MG63 (cell line): ENCODE data around the gene MAP7. TPM values are rescaled to one million over a fixed set of nuclear protein-coding genes. Genes with fewer than 3 reads are reported as not detected.
A peak's percentile ranks its signal among the peaks of the same experiment; 100 is the strongest.

Source experiments
- DNase-seq: peaks from one replicate; pipeline ENCODE4 v3.0.0-alpha.2; 2020
- H3K27me3 ChIP-seq: fragments of 250-450 bp; sonication (Bioruptor Pico); 2 replicates; pipeline ENCODE4 v1.5.1; 2020; ENCODE audit warnings: mild to moderate bottlenecking, moderate library complexity
- H3K36me3 ChIP-seq: fragments of 250-450 bp; sonication (Bioruptor Pico); 2 replicates; pipeline ENCODE4 v1.5.1; 2020; ENCODE audit warnings: mild to moderate bottlenecking, moderate library complexity
- H3K4me3 ChIP-seq: fragments of 250-450 bp; sonication (Bioruptor Pico); 2 replicates; pipeline ENCODE4 v1.5.1; 2020; ENCODE audit warnings: mild to moderate bottlenecking, moderate library complexity
- H3K9me3 ChIP-seq: fragments of 250-450 bp; sonication (Bioruptor Pico); 2 replicates; pipeline ENCODE4 v1.5.1; 2020; ENCODE audit warnings: mild to moderate bottlenecking, moderate library complexity
- total RNA-seq: library from RNA; depleted of rRNA; stranded (reverse); fragments of >200 nt; shearing (Covaris generic); gene quantifications from 2 replicates; pipeline ENCODE4 v1.2.3, GENCODE V29; 2014; ENCODE audit warnings: low replicate concordance

Gene MAP7
- total RNA-seq, 1 experiment from 2014 or later = not detected

DNA sequence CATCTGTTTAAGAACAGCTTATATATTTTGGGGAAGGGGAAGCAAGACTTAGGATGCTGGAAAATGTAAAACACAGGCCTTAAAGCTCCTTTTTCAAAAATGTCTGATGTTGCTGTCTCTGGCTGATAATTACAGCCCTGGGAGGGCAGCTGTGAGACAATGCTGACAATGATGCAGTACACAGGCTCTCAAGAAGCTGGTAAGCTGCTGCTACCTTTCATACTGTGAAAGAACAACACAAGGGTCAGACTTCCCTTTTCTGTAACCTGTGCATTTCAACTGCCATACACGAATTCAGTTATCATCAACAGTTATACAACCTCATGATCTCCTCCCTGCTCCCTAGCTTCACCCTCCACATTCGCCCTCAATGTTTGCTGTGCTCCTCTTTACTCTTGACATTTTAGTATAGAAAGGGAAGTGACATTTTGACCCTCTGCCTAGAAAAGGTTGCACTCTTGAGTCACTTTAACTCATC, 25.2 kb downstream of the MAP7 start:
- H3K9me3 ChIP-seq = no peaks in the 10 kb centered on the region
- no peak for DNase-seq

DNA sequence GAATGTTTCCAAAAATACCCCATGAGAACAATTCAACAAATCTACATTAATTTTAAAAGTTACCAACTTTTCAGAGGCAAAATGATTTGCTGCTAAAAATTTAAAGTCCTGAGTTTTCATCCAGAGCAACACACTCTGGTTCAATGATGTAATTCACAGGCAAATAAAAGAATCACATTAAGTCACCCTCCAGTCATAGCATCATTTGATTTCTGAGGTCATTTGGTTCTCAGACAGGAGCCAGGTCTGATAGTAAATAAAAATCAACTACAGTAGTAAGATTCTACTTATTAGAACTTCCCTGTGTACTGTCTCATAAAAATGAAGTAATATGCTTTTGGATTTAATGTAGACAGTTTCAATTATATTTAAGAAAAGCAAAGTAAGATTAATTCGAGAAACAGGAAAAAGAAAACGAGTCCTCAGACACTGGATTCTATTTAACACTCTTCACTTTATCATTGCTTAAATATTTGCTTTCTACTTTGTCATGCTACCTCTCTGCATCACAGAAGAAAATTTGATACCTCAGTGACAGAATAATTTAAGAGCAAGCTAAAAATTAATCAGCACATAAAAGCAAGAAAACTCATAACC, 25.8 kb downstream of the MAP7 start:
- no peaks in the 10 kb centered on the region; the same call in 1 of the 2 replicates for H3K27me3 ChIP-seq
- H3K9me3 ChIP-seq = no peaks in the 10 kb centered on the region
- no peak for DNase-seq
- H3K4me3 ChIP-seq = no peak overlapping the region
- H3K36me3 ChIP-seq = no peaks in the 10 kb centered on the region

More for the DNA sequence above, 25.2 kb downstream of the MAP7 start:
- no peak overlapping the region for H3K4me3 ChIP-seq
- no peaks in the 10 kb centered on the region for H3K36me3 ChIP-seq
- H3K27me3 ChIP-seq = no peaks in the 10 kb centered on the region; the same call in 1 of the 2 replicates

DNA sequence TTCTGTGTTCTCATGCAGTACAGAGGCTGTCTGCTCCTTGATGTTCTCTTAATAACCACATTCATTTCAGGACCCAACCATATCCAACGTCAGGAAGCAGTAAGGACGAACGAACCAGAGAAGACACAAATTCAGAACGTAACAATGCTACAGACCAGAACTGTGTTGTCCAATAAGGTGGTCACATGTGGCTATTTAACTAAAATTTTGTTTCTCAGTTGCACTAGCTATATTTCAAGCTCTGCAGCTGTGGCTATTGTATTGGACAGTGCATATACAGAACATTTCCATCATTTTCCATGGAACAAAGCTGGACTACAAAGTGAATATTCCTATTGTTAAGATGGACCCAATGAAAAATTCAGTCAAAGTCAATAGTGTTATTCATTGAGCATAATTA, 27.0 kb downstream of the MAP7 start:
- no peak for DNase-seq
- Histone ChIP-seq H3K9me3 (no peaks in the 10 kb centered on the region), H3K27me3 (peaks cover 2% of the 10 kb centered on the region; the same call in 1 of the 2 replicates), H3K36me3 (no peaks in the 10 kb centered on the region), H3K4me3 (no peak overlapping the region)

DNA sequence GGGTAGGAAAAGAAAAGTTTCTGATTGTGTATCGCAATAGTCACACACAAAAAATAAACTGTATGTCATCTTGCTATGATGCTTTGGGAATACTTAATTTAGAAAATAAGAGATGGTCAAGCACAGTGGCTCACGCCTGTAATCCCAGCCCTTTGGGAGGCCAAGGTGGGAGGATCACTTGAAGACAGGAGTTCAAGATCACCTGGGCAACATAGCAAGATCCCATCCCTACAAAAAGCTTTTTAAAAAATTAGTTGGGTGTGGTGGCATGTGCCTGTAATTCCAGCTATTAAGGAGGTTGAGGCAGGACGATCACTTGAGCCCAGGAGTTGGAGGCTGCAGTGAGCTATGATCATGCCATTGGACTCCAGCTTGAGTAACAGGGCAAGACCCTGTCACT, 27.6 kb downstream of the MAP7 start:
- Histone ChIP-seq H3K36me3 (no peaks in the 10 kb centered on the region), H3K4me3 (no peak overlapping the region), H3K9me3 (no peaks in the 10 kb centered on the region), H3K27me3 (peaks cover 2% of the 10 kb centered on the region; the same call in 1 of the 2 replicates)
- no peak for DNase-seq

DNA sequence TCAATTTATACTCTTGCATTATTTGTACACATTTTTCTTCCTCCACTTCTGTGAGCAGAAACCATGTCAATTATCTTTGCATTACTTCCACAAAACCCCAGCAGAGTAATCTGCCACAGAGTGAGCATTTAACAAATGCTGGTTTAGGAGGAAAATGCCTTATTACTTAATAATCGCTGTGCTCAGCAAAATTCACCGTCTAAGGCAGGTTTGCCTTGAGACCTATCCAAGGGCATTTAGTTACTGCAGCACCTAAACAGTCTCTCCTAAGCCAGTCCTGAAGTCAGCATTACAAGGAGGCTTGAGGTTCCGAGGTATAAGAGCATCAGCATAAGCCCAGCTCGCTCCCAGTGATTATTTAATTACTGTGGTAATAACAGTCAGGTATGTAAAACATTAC, 28.3 kb downstream of the MAP7 start:
- H3K27me3 ChIP-seq = peaks cover 2% of the 10 kb centered on the region; the same call in 1 of the 2 replicates
- no peaks in the 10 kb centered on the region for H3K9me3 ChIP-seq
- no peak overlapping the region for H3K4me3 ChIP-seq
- no peaks in the 10 kb centered on the region for H3K36me3 ChIP-seq
- no peak for DNase-seq

DNA sequence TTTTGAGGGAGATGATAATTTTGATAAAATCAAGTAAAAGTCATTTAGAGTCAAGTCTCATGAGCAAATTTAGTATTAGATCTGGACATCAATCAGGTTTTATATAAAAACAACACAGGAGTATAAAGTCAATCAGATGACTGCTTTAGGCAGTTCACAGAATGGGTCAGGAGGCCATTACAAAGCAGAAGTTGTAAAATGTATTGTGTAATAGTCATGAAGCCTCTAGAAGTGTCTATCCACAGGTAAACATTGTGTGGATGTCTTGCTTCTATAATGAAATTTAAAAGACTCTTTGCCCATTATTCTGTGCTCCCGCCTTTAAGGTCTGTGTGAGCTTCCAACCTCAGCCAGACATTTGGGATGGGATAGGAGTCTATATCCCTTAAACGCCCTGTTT, 28.8 kb downstream of the MAP7 start:
- Histone ChIP-seq H3K4me3 (no peak overlapping the region), H3K27me3 (peaks cover 2% of the 10 kb centered on the region; the same call in 1 of the 2 replicates), H3K36me3 (no peaks in the 10 kb centered on the region), H3K9me3 (no peaks in the 10 kb centered on the region)
- DNase-seq = no peak

DNA sequence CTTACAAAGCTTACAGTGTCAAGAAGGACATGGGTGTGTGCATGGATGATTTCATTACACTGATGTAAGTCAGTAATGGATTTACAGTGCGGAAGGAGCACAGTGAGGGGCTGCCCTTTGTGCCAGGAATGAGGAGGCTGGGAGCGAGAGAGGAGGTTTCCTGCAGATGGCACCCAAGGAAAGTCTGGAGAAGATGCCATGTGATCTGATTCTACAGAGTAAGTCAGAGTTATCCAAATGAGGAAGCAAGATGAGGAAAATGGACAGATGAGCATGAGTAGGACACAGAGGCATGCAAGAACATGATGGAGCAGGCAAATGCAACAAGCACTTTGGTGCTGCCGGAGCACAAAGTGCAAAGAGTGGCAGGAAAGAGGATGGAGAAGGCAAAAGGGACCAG, 29.7 kb downstream of the MAP7 start:
- no peak for DNase-seq
- H3K4me3 ChIP-seq = no peak overlapping the region
- H3K9me3 ChIP-seq = no peaks in the 10 kb centered on the region
- H3K27me3 ChIP-seq = peaks cover 2% of the 10 kb centered on the region; the same call in 1 of the 2 replicates
- no peaks in the 10 kb centered on the region for H3K36me3 ChIP-seq

DNA sequence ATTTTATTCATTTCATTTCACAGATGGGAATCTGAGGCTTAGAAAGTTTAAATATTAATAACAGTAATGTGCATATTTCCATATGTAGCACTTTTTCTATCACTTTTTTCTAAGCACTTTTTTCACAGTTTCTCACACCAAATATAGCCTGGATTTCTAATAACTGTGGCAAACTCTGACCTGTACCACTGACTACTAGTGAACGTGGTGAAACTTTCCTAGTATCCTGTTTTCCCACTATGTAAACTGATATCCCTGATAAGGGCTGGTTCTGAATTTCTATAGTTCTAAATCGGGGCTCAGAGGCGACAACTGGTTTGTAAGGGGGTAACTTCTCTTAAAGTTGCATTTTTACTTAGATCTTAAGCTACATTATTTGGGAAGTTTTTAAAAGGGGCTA, 32.6 kb downstream of the MAP7 start:
- no peak for DNase-seq

DNA sequence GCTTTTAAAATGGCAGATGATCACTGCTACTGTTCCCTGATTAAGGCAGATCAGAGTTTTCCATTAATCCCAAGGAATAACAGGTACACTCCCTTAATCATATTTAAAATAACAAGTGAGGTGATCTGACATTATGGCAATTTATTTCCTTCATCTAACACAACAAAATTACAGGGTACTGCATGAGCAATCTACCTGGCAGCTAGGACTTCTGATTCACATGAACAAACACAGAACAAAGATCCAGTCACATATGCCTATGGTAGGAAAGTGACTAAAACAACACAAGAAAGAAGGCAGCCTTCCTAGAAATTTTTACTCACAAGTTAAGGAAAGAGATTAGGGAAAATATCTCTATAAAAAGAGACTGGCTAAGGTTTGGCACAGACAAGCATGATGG, 33.2 kb downstream of the MAP7 start:
- no peak for DNase-seq
- no peak overlapping the region for H3K4me3 ChIP-seq
- no peaks in the 10 kb centered on the region for H3K9me3 ChIP-seq
- no peaks in the 10 kb centered on the region for H3K36me3 ChIP-seq
- H3K27me3 ChIP-seq = peaks cover 2% of the 10 kb centered on the region; the same call in 1 of the 2 replicates

More for the DNA sequence above, 32.6 kb downstream of the MAP7 start:
- peaks cover 2% of the 10 kb centered on the region; the same call in 1 of the 2 replicates for H3K27me3 ChIP-seq
- no peak overlapping the region for H3K4me3 ChIP-seq
- H3K36me3 ChIP-seq = no peaks in the 10 kb centered on the region
- no peaks in the 10 kb centered on the region for H3K9me3 ChIP-seq

DNA sequence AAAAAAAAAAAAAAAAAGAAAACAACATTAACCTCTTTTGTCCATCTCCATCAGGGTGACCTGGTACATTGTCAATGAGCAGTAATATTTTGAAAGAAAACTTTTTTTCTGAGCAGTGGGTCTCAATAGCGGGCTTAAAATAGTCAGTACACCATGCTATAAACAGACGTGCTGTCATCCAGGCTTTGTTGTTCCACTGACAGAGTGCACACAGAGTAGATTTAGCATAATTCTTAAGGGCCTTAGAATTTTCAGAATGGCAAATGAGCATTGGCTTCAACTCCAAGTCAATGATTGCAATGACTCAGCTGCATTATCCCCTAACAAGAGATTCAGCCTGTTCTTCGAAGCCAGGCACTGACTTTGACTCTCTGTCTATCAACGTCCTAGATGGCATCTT, 35.6 kb downstream of the MAP7 start:
- no peak for DNase-seq

DNA sequence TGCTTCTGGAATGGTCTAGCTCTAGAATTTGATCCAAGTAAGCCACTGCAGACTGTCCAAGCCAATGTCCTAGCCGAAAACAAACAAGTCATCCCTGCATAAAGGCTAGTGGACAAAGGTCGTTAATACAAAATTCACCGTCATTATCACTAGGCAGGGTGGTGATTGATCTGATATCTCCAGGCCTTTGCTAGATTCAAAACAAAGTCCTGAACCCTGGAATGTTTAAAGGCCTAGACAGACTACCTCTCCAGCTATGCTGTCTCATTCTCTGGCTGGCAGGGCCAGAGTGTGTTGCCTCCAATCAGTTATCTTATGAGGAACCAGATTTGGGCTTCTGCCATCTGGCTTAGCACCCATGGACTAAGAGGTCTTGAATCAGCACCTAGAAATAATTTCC, 38.3 kb downstream of the MAP7 start:
- H3K4me3 ChIP-seq = no peak overlapping the region
- H3K36me3 ChIP-seq = no peaks in the 10 kb centered on the region
- H3K9me3 ChIP-seq = no peaks in the 10 kb centered on the region
- peaks cover 2% of the 10 kb centered on the region; the same call in 1 of the 2 replicates for H3K27me3 ChIP-seq
- DNase-seq = peak; percentile 16

More for the DNA sequence above, 35.6 kb downstream of the MAP7 start:
- Histone ChIP-seq H3K27me3 (peaks cover 2% of the 10 kb centered on the region; the same call in 1 of the 2 replicates), H3K9me3 (no peaks in the 10 kb centered on the region), H3K36me3 (no peaks in the 10 kb centered on the region), H3K4me3 (no peak overlapping the region)

DNA sequence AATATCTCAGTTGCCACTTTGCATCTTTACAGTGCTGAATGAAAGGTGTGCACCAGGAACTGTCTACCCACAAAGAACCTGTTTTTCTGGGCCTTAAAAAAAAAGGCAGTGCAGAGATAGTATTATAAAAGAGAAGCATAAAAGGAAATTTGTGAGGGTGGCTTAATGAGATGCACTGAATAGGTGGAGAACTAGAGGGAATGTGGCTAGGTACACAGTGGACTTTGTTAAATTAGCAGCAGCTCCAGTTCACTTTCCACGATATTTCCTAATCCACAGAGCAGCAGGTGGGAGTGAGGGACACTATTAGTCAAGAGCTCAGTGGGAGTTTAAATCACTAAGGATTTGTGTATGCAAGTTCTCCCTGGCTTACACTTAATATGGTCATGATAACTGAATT, 38.8 kb downstream of the MAP7 start:
- Histone ChIP-seq H3K27me3 (peaks cover 2% of the 10 kb centered on the region; the same call in 1 of the 2 replicates), H3K36me3 (no peaks in the 10 kb centered on the region)
- no peak for DNase-seq

DNA sequence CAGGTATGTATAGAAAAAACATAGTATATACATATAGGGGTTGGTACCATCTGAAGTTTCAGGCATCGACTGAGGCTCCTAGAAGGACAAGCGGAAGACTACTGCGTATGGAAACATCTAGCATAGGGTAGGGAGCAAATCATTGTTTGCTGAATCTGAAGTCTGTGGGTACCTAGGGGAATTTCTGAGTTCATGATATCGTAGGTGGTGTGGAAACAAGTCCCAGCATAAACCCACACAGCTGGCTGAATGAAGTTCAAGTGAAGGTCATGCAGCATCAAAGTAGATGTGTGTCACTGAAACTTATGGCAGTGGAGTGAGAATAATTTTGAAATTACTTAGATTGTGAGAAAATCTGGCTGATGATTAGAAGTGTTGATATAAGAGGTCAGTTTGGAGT, 39.4 kb downstream of the MAP7 start:
- H3K36me3 ChIP-seq = no peaks in the 10 kb centered on the region
- no peak overlapping the region for H3K4me3 ChIP-seq
- H3K27me3 ChIP-seq = peaks cover 2% of the 10 kb centered on the region; the same call in 1 of the 2 replicates
- no peak for DNase-seq
- no peaks in the 10 kb centered on the region for H3K9me3 ChIP-seq

More for the DNA sequence above, 38.8 kb downstream of the MAP7 start:
- H3K9me3 ChIP-seq = no peaks in the 10 kb centered on the region
- no peak overlapping the region for H3K4me3 ChIP-seq

DNA sequence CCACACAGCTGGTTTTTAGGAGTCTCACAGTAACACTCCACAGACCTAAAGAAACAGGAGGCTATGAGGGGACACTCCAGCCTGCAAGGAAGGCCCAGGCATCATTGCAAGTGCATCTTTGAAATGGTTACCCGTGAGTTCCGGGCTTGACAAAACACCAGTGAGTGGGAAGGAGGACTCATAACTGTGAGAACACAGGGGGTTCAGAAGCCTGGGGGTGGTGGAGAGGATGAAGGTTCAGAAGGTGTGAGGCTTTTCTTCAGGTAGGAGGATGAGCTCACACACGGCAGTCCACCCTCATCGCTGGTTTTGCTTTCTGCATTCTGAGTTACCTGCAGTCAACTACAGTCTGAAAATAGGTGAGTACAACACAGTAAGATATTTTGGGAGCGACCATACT, 39.9 kb downstream of the MAP7 start:
- Histone ChIP-seq H3K27me3 (peaks cover 2% of the 10 kb centered on the region; the same call in 1 of the 2 replicates), H3K36me3 (no peaks in the 10 kb centered on the region), H3K4me3 (no peak overlapping the region), H3K9me3 (no peaks in the 10 kb centered on the region)
- no peak for DNase-seq

DNA sequence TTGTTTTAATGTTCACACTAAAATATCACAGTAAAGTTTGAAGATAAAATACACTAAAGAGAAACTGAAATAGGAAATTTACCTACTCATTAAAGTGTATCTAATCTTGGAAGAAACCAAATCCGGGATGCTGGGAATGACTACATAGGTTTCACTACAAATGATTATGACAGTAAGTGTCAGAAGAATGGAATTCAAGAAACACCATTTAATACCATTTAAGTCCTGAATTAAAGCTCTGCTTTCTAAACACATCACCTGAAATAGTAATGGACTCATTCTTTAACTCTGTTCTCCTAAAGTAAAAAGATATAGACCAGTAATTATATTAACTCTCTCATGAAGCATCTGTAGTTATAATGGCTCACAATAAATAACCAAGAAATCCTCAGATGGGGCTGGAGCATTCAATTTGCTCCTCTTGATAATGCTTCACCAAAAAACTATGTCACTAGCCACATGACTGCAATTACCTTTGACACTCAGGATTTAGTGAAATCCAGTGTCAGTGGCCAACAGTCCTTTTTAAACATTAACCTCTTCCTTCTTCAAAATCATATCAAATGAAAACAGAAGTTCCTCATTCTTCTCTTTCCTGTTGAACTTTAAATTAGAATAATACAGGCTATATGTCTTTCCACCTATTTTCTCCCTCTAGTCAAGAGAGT, 41.4 kb downstream of the MAP7 start:
- DNase-seq = no peak
- Histone ChIP-seq H3K27me3 (peaks cover 2% of the 10 kb centered on the region; the same call in 1 of the 2 replicates), H3K9me3 (no peaks in the 10 kb centered on the region), H3K36me3 (no peaks in the 10 kb centered on the region), H3K4me3 (no peak overlapping the region)

DNA sequence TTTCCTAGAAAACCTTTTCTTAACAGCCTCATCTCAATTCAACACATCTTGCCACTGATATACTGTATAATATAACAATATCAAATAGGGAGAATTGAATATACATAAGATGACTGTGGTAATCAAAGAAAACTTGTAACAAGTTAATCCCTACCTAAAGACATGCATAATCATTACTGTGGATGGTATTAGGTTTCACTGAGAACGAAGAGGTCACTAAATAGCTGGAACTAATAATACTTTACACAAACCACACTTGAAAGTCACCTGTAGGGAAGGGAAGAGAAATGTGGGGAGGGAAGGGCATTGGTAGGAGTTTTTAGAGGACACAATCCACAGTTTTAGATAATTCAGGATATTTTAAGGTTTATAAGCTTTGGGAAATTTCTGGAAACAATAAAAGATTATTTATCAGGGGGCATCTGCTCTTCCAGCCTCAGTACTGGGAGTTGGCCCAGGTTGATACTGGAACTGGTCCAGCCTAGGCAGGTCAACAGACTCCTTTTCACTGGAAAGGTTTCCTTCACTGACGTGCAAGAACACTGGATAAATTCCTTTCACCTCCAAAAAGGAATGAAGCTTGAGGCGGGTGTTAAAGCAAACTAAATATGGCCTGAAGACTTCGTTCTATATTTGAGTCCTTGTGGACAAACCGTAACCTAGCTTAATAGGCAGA, 44.0 kb downstream of the MAP7 start:
- H3K4me3 ChIP-seq = no peak overlapping the region

More for the DNA sequence above, 44.0 kb downstream of the MAP7 start:
- H3K36me3 ChIP-seq = no peaks in the 10 kb centered on the region
- H3K9me3 ChIP-seq = no peaks in the 10 kb centered on the region
- H3K27me3 ChIP-seq = peaks cover 2% of the 10 kb centered on the region; the same call in 1 of the 2 replicates
- DNase-seq = no peak
